ENCODE data around the gene MOGAT1.

Gene MOGAT1

DNA sequence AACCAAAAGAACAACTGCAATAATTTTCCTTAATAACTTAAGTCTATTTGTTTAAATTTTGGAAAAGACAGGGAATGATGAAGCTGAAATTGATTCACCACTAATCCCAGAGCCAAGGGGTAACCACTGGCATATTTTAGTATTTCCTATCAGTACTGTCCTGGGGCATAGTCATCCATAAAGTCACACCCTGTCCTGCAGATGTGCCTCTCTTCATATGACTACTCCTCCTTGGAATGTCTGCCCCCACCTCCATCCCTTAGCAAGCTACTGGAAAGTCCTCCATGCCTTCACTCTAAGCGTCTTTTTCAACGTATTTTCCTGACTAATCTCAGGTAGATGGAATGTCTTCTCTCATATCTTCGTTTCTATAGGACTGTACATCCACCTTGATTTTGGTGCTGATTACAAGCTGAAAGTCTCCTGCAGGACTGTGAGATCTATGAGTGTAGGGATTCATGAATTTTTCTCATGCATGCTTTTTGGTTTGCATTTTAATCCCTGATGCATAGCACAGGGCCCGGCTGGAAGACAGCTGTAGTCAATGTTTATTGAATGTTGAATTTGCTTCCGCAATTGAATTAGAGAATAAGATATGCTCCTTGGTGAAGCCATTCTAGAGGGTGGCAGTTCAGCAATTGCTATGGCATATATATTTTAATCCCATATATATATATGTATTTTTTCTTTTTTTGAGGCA lies 85.6 kb downstream of the MOGAT1 start:
- Mint-ChIP-seq H3K27me3 (ENCODE audit: low read depth) (no peaks in the 10 kb centered on the region), H3K4me3 (no peak overlapping the region), H3K4me1 (peaks cover 41% of the 10 kb centered on the region), H3K36me3 (ENCODE audit: low read depth) (no peaks in the 10 kb centered on the region), H3K27ac (peak overlapping the region in 1 of 3 experiments; percentile 3), H3K9me3 (peaks cover 4% of the 10 kb centered on the region)
- no peak for TF ChIP-seq CTCF (IDR thresholded peaks at IDR 0.05; ENCODE audit: unreplicated experiment in 3 of 3)

Measured in nephron (organoid).